MM.1S (cell line): ENCODE results near the gene HDAC7.

ENCODE experiments used
- DNase-seq: peaks from one replicate; pipeline ENCODE4 v3.0.0-alpha.2; 2015
- H2AFZ ChIP-seq: fragments of 300-600 bp; sonication (generic); 2 replicates; pipeline ENCODE4 v1.6.0; 2016; ENCODE audit warnings: antibody characterized with exemption, low read length
- H3F3A ChIP-seq: fragments of 300-600 bp; sonication (generic); 2 replicates; pipeline ENCODE4 v1.6.1; 2016; ENCODE audit warnings: mild to moderate bottlenecking, antibody characterized with exemption, low read length, moderate library complexity, mixed read lengths; ENCODE audit not compliant: insufficient read depth
- H3K27ac ChIP-seq: fragments of 300-600 bp; sonication (generic); 2 replicates; pipeline ENCODE4 v1.5.1; 2016; ENCODE audit warnings: mild to moderate bottlenecking, low read length
- H3K27me3 ChIP-seq: fragments of 300-600 bp; sonication (generic); replicated peaks from 2 replicates; pipeline ENCODE4 v1.6.0; 2016; ENCODE audit warnings: low read length; ENCODE audit not compliant: insufficient read depth
- H3K36me3 ChIP-seq: fragments of 300-600 bp; sonication (generic); replicated peaks from 2 replicates; pipeline ENCODE4 v1.6.1; 2016; ENCODE audit warnings: mild to moderate bottlenecking, low read length, mixed read lengths; ENCODE audit not compliant: insufficient read depth
- H3K4me1 ChIP-seq: fragments of 300-600 bp; sonication (generic); 2 replicates; pipeline ENCODE4 v1.6.1; 2016; ENCODE audit warnings: low read length, mixed read lengths
- H3K4me2 ChIP-seq: fragments of 300-600 bp; sonication (generic); 2 replicates; pipeline ENCODE4 v1.6.0; 2016; ENCODE audit warnings: low read depth, low read length
- H3K4me3 ChIP-seq: fragments of 300-600 bp; sonication (generic); 2 replicates; pipeline ENCODE4 v1.5.1; 2016; ENCODE audit warnings: low read length, mixed read lengths
- H3K79me2 ChIP-seq: fragments of 300-600 bp; sonication (generic); 2 replicates; pipeline ENCODE4 v1.6.1; 2016; ENCODE audit warnings: mixed run types, low read length, mixed read lengths
- H3K9ac ChIP-seq: fragments of 300-600 bp; sonication (generic); 2 replicates; pipeline ENCODE4 v1.6.1; 2016; ENCODE audit warnings: low read length, mixed read lengths
- H3K9me2 ChIP-seq: fragments of 300-600 bp; sonication (generic); replicated peaks from 2 replicates; pipeline ENCODE4 v1.6.1; 2016; ENCODE audit warnings: mild to moderate bottlenecking, low read length, mixed read lengths; ENCODE audit not compliant: insufficient read depth
- H3K9me3 ChIP-seq: fragments of 300-600 bp; sonication (generic); replicated peaks from 2 replicates; pipeline ENCODE4 v1.6.1; 2016; ENCODE audit warnings: mild to moderate bottlenecking, low read length, mixed read lengths; ENCODE audit not compliant: insufficient read depth
- H4K20me1 ChIP-seq: fragments of 300-600 bp; sonication (generic); 2 replicates; pipeline ENCODE4 v1.6.1; 2016; ENCODE audit warnings: mild to moderate bottlenecking, low read length, moderate library complexity, mixed read lengths; ENCODE audit not compliant: insufficient read depth
- CTCF ChIP-seq: fragments of 300-600 bp; sonication (generic); IDR thresholded peaks from 2 replicates; pipeline ENCODE4 v1.5.1; 2016; ENCODE audit warnings: antibody characterized with exemption, low read length, mixed read lengths
- EZH2 ChIP-seq: fragments of 300-600 bp; sonication (generic); optimal IDR thresholded peaks from 2 replicates; pipeline ENCODE3; 2017; ENCODE audit warnings: low read depth, mild to moderate bottlenecking, antibody characterized with exemption, low read length, mixed read lengths
- EZH2phosphoT487 ChIP-seq: fragments of 300-600 bp; sonication (generic); IDR thresholded peaks from 2 replicates; pipeline ENCODE4 v1.6.1; 2018; ENCODE audit warnings: antibody characterized with exemption, low read length

The HDAC7 gene

GRCh38 chr12:47807338-47807737 lies 12.4 kb downstream of the HDAC7 start:
- no peaks in the 10 kb centered on the region for H3K27me3 ChIP-seq
- H2AFZ ChIP-seq = no peak overlapping the region
- H3F3A ChIP-seq = peaks cover 51% of the 10 kb centered on the region
- peak overlapping the region; percentile 96 for H3K27ac ChIP-seq
- DNase-seq = no peak
- 0 out of 2 replicates have a peak, but pooled peaks cover 3% of the 10 kb centered on the region for H3K36me3 ChIP-seq
- H3K4me2 ChIP-seq = peak overlapping the region; percentile 93
- H3K9me3 ChIP-seq = no peaks in the 10 kb centered on the region
- peaks cover 100% of the 10 kb centered on the region for H3K79me2 ChIP-seq
- peaks cover 88% of the 10 kb centered on the region for H3K4me1 ChIP-seq
- peak overlapping the region; percentile 77 for H3K9ac ChIP-seq
- H3K4me3 ChIP-seq = peak overlapping the region; percentile 41; the same call in 1 of the 2 replicates
- no peak for TF ChIP-seq EZH2phosphoT487
- no peak for TF ChIP-seq CTCF
- no peak for TF ChIP-seq EZH2
- H4K20me1 ChIP-seq = no peaks in the 10 kb centered on the region
- H3K9me2 ChIP-seq = no peaks in the 10 kb centered on the region

- TF ChIP-seq EZH2 = no peak
- Histone ChIP-seq H3K27ac (no peak overlapping the region), H3K79me2 (peaks cover 100% of the 10 kb centered on the region)
These were observed 14.3 kb downstream of the HDAC7 start for GRCh38 chr12:47805417-47805816.

GRCh38 chr12:47804171-47804570 lies 15.5 kb downstream of the HDAC7 start:
- no peak overlapping the region for H3K27ac ChIP-seq
- peaks cover 100% of the 10 kb centered on the region for H3K79me2 ChIP-seq
- peaks cover 20% of the 10 kb centered on the region for H3F3A ChIP-seq
- H3K9me2 ChIP-seq = no peaks in the 10 kb centered on the region
- no peak for DNase-seq
- H3K4me2 ChIP-seq = no peak overlapping the region
- no peak overlapping the region for H3K9ac ChIP-seq
- TF ChIP-seq EZH2 = no peak
- TF ChIP-seq CTCF = no peak
- no peak for TF ChIP-seq EZH2phosphoT487
- H3K27me3 ChIP-seq = no peaks in the 10 kb centered on the region
- H3K9me3 ChIP-seq = no peaks in the 10 kb centered on the region
- no peaks in the 10 kb centered on the region for H4K20me1 ChIP-seq
- no peak overlapping the region for H2AFZ ChIP-seq
- H3K4me1 ChIP-seq = peaks cover 57% of the 10 kb centered on the region
- H3K36me3 ChIP-seq = 0 out of 2 replicates have a peak, but pooled peaks cover 3% of the 10 kb centered on the region
- H3K4me3 ChIP-seq = no peak overlapping the region

More at GRCh38 chr12:47805417-47805816, 14.3 kb downstream of the HDAC7 start:
- DNase-seq = no peak
- H3K4me3 ChIP-seq = no peak overlapping the region
- no peaks in the 10 kb centered on the region for H3K27me3 ChIP-seq
- no peaks in the 10 kb centered on the region for H3K9me3 ChIP-seq
- H3K4me2 ChIP-seq = no peak overlapping the region
- H3F3A ChIP-seq = peaks cover 32% of the 10 kb centered on the region
- H3K4me1 ChIP-seq = peaks cover 69% of the 10 kb centered on the region
- H3K9ac ChIP-seq = no peak overlapping the region
- H4K20me1 ChIP-seq = no peaks in the 10 kb centered on the region
- H3K9me2 ChIP-seq = no peaks in the 10 kb centered on the region
- H3K36me3 ChIP-seq = 0 out of 2 replicates have a peak, but pooled peaks cover 3% of the 10 kb centered on the region
- no peak overlapping the region for H2AFZ ChIP-seq

- Histone ChIP-seq H3K79me2 (peaks cover 100% of the 10 kb centered on the region), H3K36me3 (0 out of 2 replicates have a peak, but pooled peaks cover 3% of the 10 kb centered on the region), H3K9ac (no peak overlapping the region), H3K27me3 (no peaks in the 10 kb centered on the region), H3F3A (peaks cover 11% of the 10 kb centered on the region), H3K4me3 (no peak overlapping the region), H3K4me1 (peaks cover 49% of the 10 kb centered on the region), H3K9me3 (no peaks in the 10 kb centered on the region), H3K27ac (no peak overlapping the region), H3K4me2 (no peak overlapping the region), H2AFZ (no peak overlapping the region), H3K9me2 (no peaks in the 10 kb centered on the region), H4K20me1 (no peaks in the 10 kb centered on the region)
- TF ChIP-seq EZH2 (no peak), EZH2phosphoT487 (no peak), CTCF (no peak)
- no peak for DNase-seq
These were observed 16.4 kb downstream of the HDAC7 start for GRCh38 chr12:47803191-47803875.
